ENCODE measurements around the gene CNTRL.
A peak's percentile ranks its signal among the peaks of the same experiment; 100 is the strongest.
"Not testable (repeated sequence)": the region's sequence is repeated elsewhere in the genome, so short reads cannot be mapped to it uniquely, and the experiment has no call there.

The CNTRL gene

GRCh38 chr9:121074370-121075250, at the start of gene CNTRL:
TSS of gene CNTRL (plus strand) at chr9:121074955. CDS start at chr9:121088327, 13,372 bp downstream.
- peak within 1 kb of the TSS; percentile 91 for H3K4me3 ChIP-seq (ENCODE audit: control insufficient read depth, low read depth, low read length)
- DNase-seq (ENCODE audit: low read depth), result no peak
- TF ChIP-seq CTCF (IDR thresholded peaks at IDR 0.05; ENCODE audit: control insufficient read depth, insufficient read depth, low read depth, low read length, missing control alignments), result no peak

GRCh38 chr9:121026260-121026691, 48.5 kb upstream of the CNTRL start:
- DNase-seq (ENCODE audit: low read depth), result no peak
- no peak for TF ChIP-seq CTCF (IDR thresholded peaks at IDR 0.05; ENCODE audit: control insufficient read depth, insufficient read depth, low read depth, low read length, missing control alignments)
- no peak overlapping the region for H3K4me3 ChIP-seq (ENCODE audit: control insufficient read depth, low read depth, low read length)

GRCh38 chr9:121026768-121027167, 48.0 kb upstream of the CNTRL start:
- DNase-seq (ENCODE audit: low read depth), result no peak
- TF ChIP-seq CTCF (IDR thresholded peaks at IDR 0.05; ENCODE audit: control insufficient read depth, insufficient read depth, low read depth, low read length, missing control alignments), result no peak
- no peak overlapping the region for H3K4me3 ChIP-seq (ENCODE audit: control insufficient read depth, low read depth, low read length)

- not testable (repeated sequence) for DNase-seq (ENCODE audit: low read depth); H3K4me3 ChIP-seq (ENCODE audit: control insufficient read depth, low read depth, low read length)
Observed at GRCh38 chr9:121028285-121028684, 46.5 kb upstream of the CNTRL start.

- no peak for TF ChIP-seq CTCF (IDR thresholded peaks at IDR 0.05; ENCODE audit: control insufficient read depth, insufficient read depth, low read depth, low read length, missing control alignments)
- DNase-seq (ENCODE audit: low read depth), result no peak
- no peak overlapping the region for H3K4me3 ChIP-seq (ENCODE audit: control insufficient read depth, low read depth, low read length)
Observed at GRCh38 chr9:121029469-121029868, 45.3 kb upstream of the CNTRL start.

- no peak for TF ChIP-seq CTCF (IDR thresholded peaks at IDR 0.05; ENCODE audit: control insufficient read depth, insufficient read depth, low read depth, low read length, missing control alignments)
- DNase-seq (ENCODE audit: low read depth), result no peak
- no peak overlapping the region for H3K4me3 ChIP-seq (ENCODE audit: control insufficient read depth, low read depth, low read length)
Observed at GRCh38 chr9:121034529-121034928, 40.2 kb upstream of the CNTRL start.

- H3K4me3 ChIP-seq (ENCODE audit: control insufficient read depth, low read depth, low read length); DNase-seq (ENCODE audit: low read depth): not testable (repeated sequence)
Observed at GRCh38 chr9:121035717-121036116, 39.0 kb upstream of the CNTRL start.

Data from AG09309 (cell line).